HG03108 (cell line): ENCODE measurements around the gene KTI12.
A peak's percentile ranks its signal among the peaks of the same experiment; 100 is the strongest.
"Not testable (repeated sequence)": the region's sequence is repeated elsewhere in the genome, so short reads cannot be mapped to it uniquely, and the experiment has no call there.

Experiments used
- ATAC-seq: cut with Tn5 transposase; IDR thresholded peaks from one replicate; pipeline ENCODE4 v1.9.1; 2021; ENCODE audit warnings: moderate library complexity; ENCODE audit not compliant: unreplicated experiment

The KTI12 gene

DNA sequence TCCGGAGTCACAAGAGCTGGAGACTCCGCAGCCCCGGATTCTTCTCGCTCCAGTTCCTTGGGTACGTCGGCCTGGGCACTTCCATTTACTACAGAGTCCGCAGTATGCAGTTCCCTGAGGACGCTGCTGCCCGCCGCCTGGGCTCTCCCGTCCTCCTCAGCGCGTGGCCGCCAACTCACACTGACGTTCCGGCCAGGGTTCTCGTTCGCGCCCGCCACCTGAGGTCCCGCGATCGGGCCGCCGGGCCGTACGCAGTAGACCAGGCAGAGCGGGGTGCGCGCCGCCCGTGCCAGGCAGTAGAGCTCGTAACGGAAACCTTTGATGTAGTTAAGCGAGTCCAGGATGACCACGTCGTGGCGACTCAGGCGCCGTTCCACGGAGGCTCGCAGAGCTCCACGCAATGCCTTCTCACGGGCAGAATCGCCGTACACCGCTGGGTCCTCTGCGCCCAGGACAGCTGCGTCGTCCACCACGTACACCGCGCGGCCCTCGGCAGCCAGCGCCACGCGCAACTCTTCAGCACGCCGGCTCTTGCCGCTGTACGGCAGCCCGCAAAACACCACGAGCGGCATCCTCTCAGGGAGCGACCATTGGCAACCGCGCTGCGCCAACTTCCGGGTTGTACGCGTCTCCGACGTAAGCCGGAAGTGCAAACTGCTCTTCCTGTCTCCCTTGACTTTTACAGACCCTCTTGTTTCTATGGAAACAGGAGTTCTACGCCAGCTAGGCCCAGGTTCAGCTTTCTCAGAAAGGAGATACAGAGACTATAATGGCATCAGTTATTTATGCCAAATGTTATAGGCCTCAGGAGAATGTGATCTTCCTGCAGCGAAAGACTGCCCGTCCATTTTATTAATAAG lies at the start of gene KTI12:
KTI12 (minus strand) TSS at position 621 of the 860 bp plus-strand sequence; CDS start at position 572, 49 bp downstream.
- ATAC-seq, result peak; percentile 76

GRCh38 chr1:52080014-52080415 lies 46.4 kb upstream of the KTI12 start:
- ATAC-seq, result no peak

DNA sequence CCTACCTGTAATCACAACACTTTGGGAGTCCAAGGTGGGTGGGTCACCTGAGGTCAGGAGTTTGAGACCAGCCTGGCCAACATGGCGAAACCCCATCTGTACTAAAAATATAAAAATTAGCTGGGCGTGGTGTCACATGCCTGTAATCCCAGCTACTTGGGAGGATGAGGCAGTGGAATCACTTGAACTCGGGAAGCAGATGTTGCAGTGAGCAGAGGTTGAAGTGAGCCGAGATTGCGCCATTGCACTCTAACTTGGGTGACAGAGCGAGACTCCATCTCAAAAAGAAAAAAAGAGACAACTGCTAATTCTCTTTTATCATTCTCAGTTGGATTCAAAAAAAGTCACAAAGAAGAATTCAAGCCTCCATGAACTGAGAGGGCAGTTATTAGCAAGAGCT lies 43.7 kb upstream of the KTI12 start:
- ATAC-seq, result not testable (repeated sequence)

DNA sequence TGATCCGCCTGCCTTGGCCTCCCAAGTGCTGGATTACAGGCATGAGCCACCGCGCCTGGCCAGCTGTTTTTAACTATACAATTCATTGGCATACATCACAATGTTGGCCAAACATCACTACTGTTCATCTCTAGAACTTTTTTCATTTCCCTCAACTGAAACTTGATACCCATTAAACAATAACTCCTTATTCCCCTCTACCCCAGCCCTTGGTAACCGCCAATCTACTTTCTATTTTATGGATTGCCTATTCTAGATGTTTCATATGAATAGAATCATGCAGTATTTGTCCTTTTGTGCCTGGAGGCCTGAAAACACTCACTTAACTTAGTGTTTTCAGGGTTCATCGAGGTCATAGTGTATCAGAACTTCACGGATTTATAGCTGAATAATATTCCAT lies 38.7 kb upstream of the KTI12 start:
- no peak for ATAC-seq

- no peak for ATAC-seq
Measured at GRCh38 chr1:52070704-52071103, 37.1 kb upstream of the KTI12 start.

GRCh38 chr1:52063192-52063591 lies 29.6 kb upstream of the KTI12 start:
- no peak for ATAC-seq

GRCh38 chr1:52060822-52061221 lies 27.2 kb upstream of the KTI12 start:
- no peak for ATAC-seq

GRCh38 chr1:52059888-52060287 lies 26.3 kb upstream of the KTI12 start:
- no peak for ATAC-seq

DNA sequence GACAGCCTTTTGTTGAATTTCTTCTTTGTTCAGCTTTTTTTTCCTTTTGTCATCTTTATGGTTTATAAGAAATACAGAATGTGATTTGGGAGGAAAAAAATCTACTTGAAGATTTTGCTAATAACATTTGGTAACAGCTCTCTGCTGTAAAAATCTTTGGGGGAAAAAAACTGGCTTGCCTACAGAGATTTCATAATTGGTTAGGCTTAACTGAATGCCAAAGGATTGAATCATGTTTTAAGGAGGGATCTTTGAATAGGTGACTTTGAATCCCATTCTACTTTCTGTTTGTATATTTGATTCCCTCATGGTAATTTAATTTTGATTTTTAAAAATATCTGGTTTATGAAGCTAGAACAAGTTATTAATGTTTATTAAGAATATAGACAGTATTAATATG lies 25.7 kb upstream of the KTI12 start:
- no peak for ATAC-seq

DNA sequence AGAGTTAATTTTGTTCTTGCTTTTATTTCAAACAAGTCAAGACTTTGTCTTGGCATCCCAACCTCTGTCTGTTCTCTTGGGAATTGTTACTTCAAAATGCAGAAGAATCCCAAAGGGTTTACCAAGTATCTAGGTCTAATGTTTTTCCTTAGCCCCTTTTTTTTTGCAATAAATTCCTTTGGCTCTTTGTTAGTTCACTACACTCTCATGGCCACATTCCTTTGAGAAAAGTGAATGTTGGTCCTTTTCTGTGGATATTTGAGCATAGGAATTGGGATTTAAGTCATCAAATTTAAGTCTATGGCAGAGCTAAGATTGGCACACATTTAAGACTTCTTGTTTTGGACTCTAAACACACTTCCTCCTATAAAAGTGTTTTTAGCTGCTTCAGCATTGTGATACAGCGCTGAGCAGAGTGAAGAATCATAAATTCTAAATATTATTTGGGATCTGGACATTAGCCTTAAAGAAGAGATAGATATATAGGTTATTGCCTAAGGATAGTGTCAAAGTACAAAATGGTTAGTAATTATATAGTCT lies 24.3 kb upstream of the KTI12 start:
- ATAC-seq, result no peak

DNA sequence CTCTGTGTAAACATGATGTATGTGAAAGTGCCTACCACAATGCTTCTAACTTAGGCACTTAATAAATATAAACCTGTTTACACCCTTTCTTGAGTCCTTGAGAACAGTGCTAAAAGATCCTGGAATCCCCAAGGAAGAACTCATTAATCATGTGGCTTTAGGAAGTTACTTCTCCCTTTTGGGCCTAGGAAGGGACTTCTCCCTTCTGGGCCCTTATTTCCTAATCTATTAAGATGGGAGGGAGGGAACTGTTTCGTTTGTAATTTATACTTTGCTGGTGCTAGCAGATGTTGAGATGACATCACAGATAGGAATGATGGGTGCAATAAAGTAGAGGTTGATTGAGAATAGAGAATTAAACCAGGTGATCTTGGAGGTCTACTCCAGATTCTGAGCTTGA lies 23.6 kb upstream of the KTI12 start:
- ATAC-seq, result no peak

- ATAC-seq, result peak; percentile 30
Measured at GRCh38 chr1:52056937-52057231, 23.3 kb upstream of the KTI12 start.

- peak; percentile 85 for ATAC-seq
Measured at GRCh38 chr1:52056163-52056936, 22.7 kb upstream of the KTI12 start, which contains the start of gene BTF3L4. Gene BTF3L4, plus strand, starts transcription at chr1:52056295. Its CDS starts 3,553 bp downstream, at chr1:52059848.

GRCh38 chr1:52055866-52056162 lies 22.2 kb upstream of the KTI12 start:
- ATAC-seq, result no peak

DNA sequence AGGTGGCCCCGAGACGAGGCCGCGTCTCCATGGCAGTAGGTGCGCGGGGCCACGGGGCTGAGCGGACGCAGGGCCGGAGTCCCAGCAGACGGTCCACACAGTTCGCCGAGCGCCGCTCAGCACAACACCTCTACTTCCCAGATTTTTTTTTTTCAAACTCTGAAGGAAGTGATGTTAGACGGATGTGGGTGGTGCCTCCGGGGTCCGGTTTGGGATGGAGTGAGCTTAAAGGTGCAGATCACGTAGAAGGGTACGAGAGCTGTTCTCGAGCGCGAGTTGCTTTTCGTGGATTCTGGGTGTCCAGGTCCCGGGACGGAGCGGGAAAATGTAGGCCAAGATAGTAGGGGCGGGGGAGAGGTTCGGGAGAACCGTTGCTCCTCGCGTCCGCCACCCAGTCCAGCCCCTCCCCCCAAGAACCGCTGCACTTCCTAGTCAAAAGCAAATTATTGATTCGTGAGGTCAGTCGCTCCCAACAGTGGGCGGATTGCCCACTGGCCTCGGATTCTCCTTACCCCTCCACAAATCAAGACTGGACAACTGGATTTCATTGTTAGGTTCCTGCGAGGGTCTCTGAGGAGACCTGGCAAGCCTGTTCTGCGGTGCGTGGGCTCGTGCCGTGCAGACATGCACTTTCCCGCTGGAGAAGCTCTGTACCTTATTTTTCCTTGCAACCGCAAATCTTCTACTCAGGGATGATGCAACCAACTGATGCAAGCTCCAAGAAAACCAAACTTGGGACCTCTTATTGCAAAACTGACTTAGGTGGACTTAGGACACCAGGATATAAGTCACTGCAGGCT lies 21.7 kb upstream of the KTI12 start, which contains the start of gene TXNDC12:
TXNDC12 (minus strand) TSS at position 126 of the 800 bp plus-strand sequence; CDS start at position 31, 95 bp downstream.
- peak; percentile 46 for ATAC-seq

- ATAC-seq, result no peak
Measured at GRCh38 chr1:52054496-52055065, 21.0 kb upstream of the KTI12 start.

GRCh38 chr1:52053862-52054261 lies 20.3 kb upstream of the KTI12 start:
- no peak for ATAC-seq

- not testable (repeated sequence) for ATAC-seq
Measured at GRCh38 chr1:52049337-52049736, 15.7 kb upstream of the KTI12 start.

GRCh38 chr1:52045666-52046195 lies 12.1 kb upstream of the KTI12 start:
- not testable (repeated sequence) for ATAC-seq

DNA sequence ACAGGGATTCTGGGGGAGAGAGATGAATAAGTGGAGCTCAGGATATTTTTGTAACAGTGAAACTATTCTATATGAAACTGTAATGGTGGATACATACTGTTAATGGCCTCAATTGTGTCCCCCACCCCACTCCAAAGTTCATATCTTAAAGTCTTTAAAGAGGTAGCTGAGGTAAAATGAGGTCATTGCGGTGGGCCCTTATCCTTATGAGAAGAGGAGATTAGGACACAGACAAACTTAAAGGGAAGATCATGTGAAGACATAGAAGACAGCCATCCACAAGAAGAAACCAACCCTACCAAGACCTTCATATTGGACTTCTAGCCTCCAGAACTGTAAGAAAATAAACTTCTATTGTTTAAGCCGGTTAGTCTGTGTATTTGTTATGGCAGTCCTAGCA lies 11.6 kb upstream of the KTI12 start:
- no peak for ATAC-seq
